ENCODE results near the gene LETMD1. TPM values are rescaled to one million over a fixed set of nuclear protein-coding genes. Genes with fewer than 3 reads are reported as not detected.

The LETMD1 gene
- polyA plus RNA-seq, 1 of the 3 experiments (the other 2 are of a cell fraction) = 67.8 TPM

DNA sequence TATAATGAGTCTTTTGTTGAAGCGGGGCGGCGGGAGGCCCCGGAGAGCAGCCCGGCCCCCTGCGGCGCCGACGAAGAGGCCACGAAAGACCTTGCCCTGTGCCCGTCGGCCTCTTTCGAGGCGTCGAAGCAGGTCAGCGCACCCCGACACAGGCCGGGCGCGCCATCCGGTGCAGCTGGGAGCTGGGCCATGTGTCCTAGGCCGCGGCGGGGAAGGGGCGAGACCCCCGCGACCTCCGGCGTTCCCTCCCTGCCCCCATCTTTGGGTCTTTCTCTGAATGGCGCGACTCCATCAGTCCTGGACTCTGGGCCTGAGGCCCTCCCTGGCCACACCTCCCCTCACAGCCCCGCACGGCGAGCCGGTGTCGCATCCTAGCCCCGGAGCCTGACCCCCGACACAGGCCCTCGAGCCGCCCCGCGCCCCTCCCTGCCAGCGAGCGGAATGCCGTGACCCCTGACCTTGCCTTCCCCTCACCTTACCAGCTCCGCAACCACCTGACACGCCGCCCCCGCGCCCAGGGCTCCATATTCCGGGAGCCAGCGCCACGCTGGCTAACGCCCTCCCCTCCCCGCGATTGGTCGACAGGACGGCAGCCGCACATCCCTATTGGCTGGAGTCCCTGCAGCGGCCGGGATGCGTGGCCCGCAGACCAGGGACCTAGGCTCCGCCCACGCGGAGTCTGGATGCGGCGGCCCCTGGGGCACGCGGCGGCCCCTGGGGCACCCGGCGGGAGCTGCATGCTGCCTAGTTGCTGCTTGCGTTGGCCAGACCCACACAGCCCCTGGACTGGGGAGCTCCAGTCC, 22.1 kb upstream of the LETMD1 start, which contains the start of gene SLC11A2 (continued):
- TF ChIP-seq, protein P1, sequence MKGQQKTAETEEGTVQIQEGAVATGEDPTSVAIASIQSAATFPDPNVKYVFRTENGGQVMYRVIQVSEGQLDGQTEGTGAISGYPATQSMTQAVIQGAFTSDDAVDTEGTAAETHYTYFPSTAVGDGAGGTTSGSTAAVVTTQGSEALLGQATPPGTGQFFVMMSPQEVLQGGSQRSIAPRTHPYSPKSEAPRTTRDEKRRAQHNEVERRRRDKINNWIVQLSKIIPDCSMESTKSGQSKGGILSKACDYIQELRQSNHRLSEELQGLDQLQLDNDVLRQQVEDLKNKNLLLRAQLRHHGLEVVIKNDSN (IDR thresholded peaks at IDR 0.05; ENCODE audit: borderline replicate concordance, low read depth) = peak; percentile 35
- TF ChIP-seq FOXM1 (IDR thresholded peaks at IDR 0.05; ENCODE audit: low read depth) (no peak), YY1 (IDR thresholded peaks at IDR 0.05; ENCODE audit: low read depth) (peak; percentile 54; the same call in 1 of the 2 replicates), MXI1 (IDR thresholded peaks at IDR 0.05; ENCODE audit: low read depth, low read length) (peak; percentile 80)

DNA sequence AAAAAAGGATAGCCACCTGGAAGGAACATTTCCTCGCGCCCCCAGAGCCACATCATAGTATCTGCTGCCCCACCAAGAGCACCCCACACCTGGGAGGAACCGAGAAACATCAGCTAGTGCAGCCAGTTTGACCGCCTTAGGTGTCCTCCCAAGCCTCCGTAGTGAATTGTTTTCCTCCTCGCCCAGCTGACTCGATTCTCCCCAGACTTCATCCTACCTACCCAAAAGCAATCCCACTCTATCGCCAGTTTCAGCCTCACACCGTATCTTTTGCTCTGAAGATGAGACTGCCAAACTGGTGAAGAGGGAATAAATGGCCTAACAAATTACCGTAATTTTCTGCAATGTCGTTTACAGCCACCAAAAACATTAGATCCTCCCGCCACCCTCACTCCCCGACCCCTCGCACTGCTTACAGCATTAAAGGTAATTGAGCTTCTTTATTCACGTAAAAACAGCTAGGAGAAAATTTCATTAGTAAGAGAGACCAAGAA, 20.7 kb upstream of the LETMD1 start:
- Histone ChIP-seq H3K4me2 (no peak overlapping the region), H3K9me2 (no peaks in the 10 kb centered on the region), H3F3A (replicated peaks; ENCODE audit: insufficient read depth) (no peaks in the 10 kb centered on the region), H3K4me3 (ENCODE audit: low read depth in 2 of 2, low read length in 1 of 2) (no peak overlapping the region), H4K20me1 (ENCODE audit: insufficient read depth) (no peaks in the 10 kb centered on the region), H3K9me3 (no peaks in the 10 kb centered on the region), H3K27ac (ENCODE audit: low read depth in 2 of 2, low read length in 1 of 2) (no peak overlapping the region), H3K27me3 (ENCODE audit: insufficient read depth) (no peaks in the 10 kb centered on the region), H2AFZ (ENCODE audit: low read depth) (no peak overlapping the region), H3K79me2 (ENCODE audit: insufficient read depth) (peaks cover 38% of the 10 kb centered on the region), H3K36me3 (replicated peaks in 1 of 2; ENCODE audit: control insufficient read depth in 1 of 2, insufficient read depth in 2 of 2, low read length in 1 of 2) (no peaks in the 10 kb centered on the region), H3K9ac (no peak overlapping the region), H3K4me1 (ENCODE audit: control insufficient read depth in 1 of 2, insufficient read depth in 2 of 2, low read depth in 1 of 2, low read length in 1 of 2) (peaks cover 0 to 4% of the 10 kb centered on the region in 2 experiments; a peak in 2 of 4 replicates)
- WGBS (ENCODE audit: low lambda C conversion rate) = 98% methylated on average over 15 of the region's 15 CpGs
- no peak for DNase-seq
- ChIA-PET CTCF (interaction anchor here (0.7 to 2.5 kb wide), 5 partner anchors 13 to 262 kb away, joined by 3 to 11 read pairs (median 3); partner anchors contain the start of gene ATF1), POLR2A (no interaction called here)
- TF ChIP-seq NFIC (IDR thresholded peaks at IDR 0.05; ENCODE audit: borderline replicate concordance) (no peak), MXI1 (IDR thresholded peaks at IDR 0.05; ENCODE audit: low read depth, low read length) (no peak), NRF1 (IDR thresholded peaks at IDR 0.05; ENCODE audit: low read depth, low read length) (no peak), TCF12 (IDR thresholded peaks at IDR 0.05) (no peak), GABPA (IDR thresholded peaks at IDR 0.05; ENCODE audit: low read depth) (no peak)

DNA sequence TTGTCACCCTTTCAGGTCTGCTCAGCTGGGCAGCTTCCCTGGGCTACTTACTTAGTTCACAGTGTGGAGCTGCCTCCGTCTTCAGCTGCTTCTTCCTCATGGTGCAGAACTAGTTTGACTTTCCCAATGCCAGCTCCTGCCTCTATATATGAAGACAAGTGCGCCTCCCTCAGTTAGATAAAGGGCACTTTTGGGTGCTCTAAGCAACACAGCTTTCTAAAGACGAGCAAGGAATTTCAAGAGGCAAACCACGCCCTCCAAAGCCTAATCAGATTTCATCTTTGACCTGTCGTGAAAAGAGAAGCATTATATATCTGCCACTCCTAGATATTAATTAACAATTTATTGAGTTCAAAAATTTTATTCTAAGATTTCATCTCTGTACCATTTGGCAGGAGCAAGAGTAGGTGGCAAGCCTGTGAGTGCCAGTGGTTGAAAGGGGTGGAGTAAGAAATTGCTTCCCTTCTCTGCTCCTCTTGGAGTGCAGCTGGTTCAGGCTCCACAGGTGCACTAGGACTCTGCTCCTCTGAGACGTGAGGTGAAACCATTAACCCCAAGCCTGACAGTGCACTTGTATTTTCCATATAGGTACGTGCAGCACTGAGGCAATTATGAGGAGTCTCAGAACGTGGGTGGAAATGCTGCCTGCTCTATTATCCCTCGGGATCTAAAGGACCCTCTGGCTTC, 19.9 kb upstream of the LETMD1 start:
- no peak overlapping the region for H3K27ac ChIP-seq (ENCODE audit: low read depth in 2 of 2, low read length in 1 of 2)
- ChIA-PET POLR2A (no interaction called here), CTCF (interaction anchor here (0.8 to 2.5 kb wide), 6 partner anchors 12 to 263 kb away, joined by 3 to 11 read pairs (median 3); partner anchors contain the start of gene ATF1)
- peaks cover 0 to 4% of the 10 kb centered on the region in 2 experiments; a peak in 2 of 4 replicates for H3K4me1 ChIP-seq (ENCODE audit: control insufficient read depth in 1 of 2, insufficient read depth in 2 of 2, low read depth in 1 of 2, low read length in 1 of 2)
- H3K9me3 ChIP-seq = no peaks in the 10 kb centered on the region
- H3K9me2 ChIP-seq = no peaks in the 10 kb centered on the region
- no peak overlapping the region for H3K4me2 ChIP-seq
- H4K20me1 ChIP-seq (ENCODE audit: insufficient read depth) = no peaks in the 10 kb centered on the region
- H2AFZ ChIP-seq (ENCODE audit: low read depth) = no peak overlapping the region; the same call in 1 of the 2 replicates
- H3K79me2 ChIP-seq (ENCODE audit: insufficient read depth) = peaks cover 29% of the 10 kb centered on the region
- 60% methylated on average over 9 of the region's 9 CpGs for WGBS (ENCODE audit: low lambda C conversion rate)
- DNase-seq = no peak
- no peaks in the 10 kb centered on the region for H3K27me3 ChIP-seq (ENCODE audit: insufficient read depth)
- no peaks in the 10 kb centered on the region for H3K36me3 ChIP-seq (replicated peaks in 1 of 2; ENCODE audit: control insufficient read depth in 1 of 2, insufficient read depth in 2 of 2, low read length in 1 of 2)
- TF ChIP-seq, protein P2, sequence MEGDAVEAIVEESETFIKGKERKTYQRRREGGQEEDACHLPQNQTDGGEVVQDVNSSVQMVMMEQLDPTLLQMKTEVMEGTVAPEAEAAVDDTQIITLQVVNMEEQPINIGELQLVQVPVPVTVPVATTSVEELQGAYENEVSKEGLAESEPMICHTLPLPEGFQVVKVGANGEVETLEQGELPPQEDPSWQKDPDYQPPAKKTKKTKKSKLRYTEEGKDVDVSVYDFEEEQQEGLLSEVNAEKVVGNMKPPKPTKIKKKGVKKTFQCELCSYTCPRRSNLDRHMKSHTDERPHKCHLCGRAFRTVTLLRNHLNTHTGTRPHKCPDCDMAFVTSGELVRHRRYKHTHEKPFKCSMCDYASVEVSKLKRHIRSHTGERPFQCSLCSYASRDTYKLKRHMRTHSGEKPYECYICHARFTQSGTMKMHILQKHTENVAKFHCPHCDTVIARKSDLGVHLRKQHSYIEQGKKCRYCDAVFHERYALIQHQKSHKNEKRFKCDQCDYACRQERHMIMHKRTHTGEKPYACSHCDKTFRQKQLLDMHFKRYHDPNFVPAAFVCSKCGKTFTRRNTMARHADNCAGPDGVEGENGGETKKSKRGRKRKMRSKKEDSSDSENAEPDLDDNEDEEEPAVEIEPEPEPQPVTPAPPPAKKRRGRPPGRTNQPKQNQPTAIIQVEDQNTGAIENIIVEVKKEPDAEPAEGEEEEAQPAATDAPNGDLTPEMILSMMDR (IDR thresholded peaks at IDR 0.05) = peak; percentile 39; the same call in 1 of the 2 replicates
- peak; percentile 25; the same call in 1 of the 2 replicates for TF ChIP-seq SMC3 (IDR thresholded peaks at IDR 0.05; ENCODE audit: low read depth, low read length)
- TF ChIP-seq, protein P3, sequence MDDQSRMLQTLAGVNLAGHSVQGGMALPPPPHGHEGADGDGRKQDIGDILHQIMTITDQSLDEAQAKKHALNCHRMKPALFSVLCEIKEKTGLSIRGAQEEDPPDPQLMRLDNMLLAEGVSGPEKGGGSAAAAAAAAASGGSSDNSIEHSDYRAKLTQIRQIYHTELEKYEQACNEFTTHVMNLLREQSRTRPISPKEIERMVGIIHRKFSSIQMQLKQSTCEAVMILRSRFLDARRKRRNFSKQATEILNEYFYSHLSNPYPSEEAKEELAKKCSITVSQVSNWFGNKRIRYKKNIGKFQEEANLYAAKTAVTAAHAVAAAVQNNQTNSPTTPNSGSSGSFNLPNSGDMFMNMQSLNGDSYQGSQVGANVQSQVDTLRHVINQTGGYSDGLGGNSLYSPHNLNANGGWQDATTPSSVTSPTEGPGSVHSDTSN (IDR thresholded peaks at IDR 0.05) = no peak
- TF ChIP-seq RAD21 (IDR thresholded peaks at IDR 0.05; ENCODE audit: low read length) = peak; percentile 48
- H3K4me3 ChIP-seq (ENCODE audit: low read depth in 2 of 2, low read length in 1 of 2) = no peak overlapping the region
- H3K9ac ChIP-seq = no peak overlapping the region
- H3F3A ChIP-seq (replicated peaks; ENCODE audit: insufficient read depth) = no peaks in the 10 kb centered on the region
